H9 (cell line): Measurements from ENCODE around the gene NMS. TPM values are rescaled to one million over a fixed set of nuclear protein-coding genes. Genes with fewer than 3 reads are reported as not detected.

Source experiments
- DNase-seq: peaks from one replicate; pipeline ENCODE4 v3.0.0-alpha.2; 2017
- H2AFZ ChIP-seq: one replicate; pipeline ENCODE4 v1.6.1; 2013; ENCODE audit warnings: mild to moderate bottlenecking, low read length, control low read depth, moderate library complexity
- H2AK5ac ChIP-seq: 2 replicates; pipeline ENCODE4 v1.6.1; 2013; ENCODE audit warnings: low read length, control low read depth, mixed read lengths; ENCODE audit not compliant: insufficient read length
- H2BK120ac ChIP-seq: one replicate; pipeline ENCODE4 v1.6.1; 2013; ENCODE audit warnings: low read depth, mild to moderate bottlenecking, low read length, control low read depth, inconsistent platforms; ENCODE audit not compliant: poor library complexity, severe bottlenecking
- H2BK12ac ChIP-seq: 2 replicates; pipeline ENCODE4 v1.6.1; 2013; ENCODE audit warnings: low read length, control low read depth, mixed read lengths, low read depth; ENCODE audit not compliant: insufficient read length
- H2BK15ac ChIP-seq: 2 replicates; pipeline ENCODE4 v1.6.1; 2013; ENCODE audit warnings: low read depth, low read length, control low read depth
- H2BK20ac ChIP-seq: one replicate; pipeline ENCODE4 v1.6.1; 2013; ENCODE audit warnings: low read depth, mild to moderate bottlenecking, low read length, control low read depth, inconsistent platforms; ENCODE audit not compliant: poor library complexity, severe bottlenecking
- H2BK5ac ChIP-seq: 2 replicates; pipeline ENCODE4 v1.6.1; 2013; ENCODE audit warnings: low read length, control low read depth, mixed read lengths; ENCODE audit not compliant: insufficient read length
- H3K14ac ChIP-seq: 2 replicates; pipeline ENCODE4 v1.6.1; 2013; ENCODE audit warnings: low read length, control low read depth; ENCODE audit not compliant: insufficient read depth
- H3K18ac ChIP-seq: 2 replicates; pipeline ENCODE4 v1.6.1; 2013; ENCODE audit warnings: low read depth, mild to moderate bottlenecking, mixed read lengths, low read length, control low read depth; ENCODE audit not compliant: insufficient read length
- H3K23ac ChIP-seq: 2 replicates; pipeline ENCODE4 v1.6.1; 2013; ENCODE audit warnings: low read length, control low read depth, mixed read lengths, low read depth; ENCODE audit not compliant: insufficient read length
- H3K23me2 ChIP-seq: 2 replicates; pipeline ENCODE4 v1.6.1; 2013; ENCODE audit warnings: low read depth, mild to moderate bottlenecking, mixed read lengths, low read length, control low read depth; ENCODE audit not compliant: insufficient read length, poor library complexity, severe bottlenecking
- H3K27ac ChIP-seq: 2 replicates; pipeline ENCODE4 v1.5.1; 2013; ENCODE audit warnings: low read length, control low read depth, mixed read lengths, low read depth; ENCODE audit not compliant: insufficient read length
- H3K27me3 ChIP-seq: 2 replicates; pipeline ENCODE4 v1.6.1; 2013; ENCODE audit warnings: low read length, control low read depth, inconsistent platforms; ENCODE audit not compliant: insufficient read depth
- H3K4ac ChIP-seq: 2 replicates; pipeline ENCODE4 v1.6.1; 2013; ENCODE audit warnings: low read depth, mild to moderate bottlenecking, control low read depth, inconsistent platforms, low read length, moderate library complexity
- H3K4me1 ChIP-seq: 2 replicates; pipeline ENCODE4 v1.6.1; 2013; ENCODE audit warnings: low read length, control low read depth, inconsistent platforms; ENCODE audit not compliant: insufficient read depth
- H3K4me2 ChIP-seq: 2 replicates; pipeline ENCODE4 v1.6.1; 2013; ENCODE audit warnings: low read length, control low read depth, mixed read lengths; ENCODE audit not compliant: insufficient read length, insufficient read depth
- H3K56ac ChIP-seq: 2 replicates; pipeline ENCODE4 v1.6.1; 2013; ENCODE audit warnings: low read depth, mild to moderate bottlenecking, mixed read lengths, low read length, control low read depth; ENCODE audit not compliant: insufficient read length
- H3K79me1 ChIP-seq: 2 replicates; pipeline ENCODE4 v1.6.1; 2013; ENCODE audit warnings: low read depth, mild to moderate bottlenecking, moderate library complexity, low read length, control low read depth, inconsistent platforms; ENCODE audit not compliant: insufficient read depth, poor library complexity, severe bottlenecking
- H3K79me2 ChIP-seq: 2 replicates; pipeline ENCODE4 v1.6.1; 2013; ENCODE audit warnings: low read length, control low read depth, inconsistent platforms; ENCODE audit not compliant: insufficient read depth
- H3K9ac ChIP-seq: 2 replicates; pipeline ENCODE4 v1.6.1; 2013; ENCODE audit warnings: low read length, control low read depth, mixed read lengths; ENCODE audit not compliant: insufficient read length; ENCODE audit errors: extremely low read depth
- H3K9me3 ChIP-seq: one replicate; pipeline ENCODE4 v1.6.1; 2013; ENCODE audit warnings: low read depth, low read length, inconsistent platforms; ENCODE audit not compliant: control insufficient read depth
- H3T11ph ChIP-seq: one replicate; pipeline ENCODE4 v1.6.1; 2013; ENCODE audit warnings: mild to moderate bottlenecking, low read length, control low read depth, inconsistent platforms
- H4K20me1 ChIP-seq: one replicate; pipeline ENCODE4 v1.6.1; 2013; ENCODE audit not compliant: control insufficient read depth, insufficient read length, insufficient read depth
- H4K5ac ChIP-seq: 2 replicates; pipeline ENCODE4 v1.6.1; 2013; ENCODE audit warnings: low read depth, mild to moderate bottlenecking, mixed read lengths, low read length, control low read depth; ENCODE audit not compliant: insufficient read length
- H4K8ac ChIP-seq: replicated peaks from 2 replicates; pipeline ENCODE4 v1.6.1; 2013; ENCODE audit warnings: low read length, control low read depth, mixed read lengths, low read depth; ENCODE audit not compliant: insufficient read length
- H4K91ac ChIP-seq: 2 replicates; pipeline ENCODE4 v1.6.1; 2013; ENCODE audit warnings: low read depth, mild to moderate bottlenecking, moderate library complexity, mixed read lengths, low read length, control low read depth; ENCODE audit not compliant: insufficient read length
- H3K27ac Mint-ChIP-seq, 3 experiments: 2 replicates in 2 of 3; 3 replicates in 1 of 3; pipeline ENCODE4 v1.8.0; 2020 to 2021; ENCODE audit warnings: mixed read lengths in 3 of 3, mild to moderate bottlenecking in 1 of 3, moderate library complexity in 1 of 3
- H3K27me3 Mint-ChIP-seq: 2 replicates; pipeline ENCODE4 v1.8.0; 2021; ENCODE audit warnings: low read depth, mild to moderate bottlenecking, moderate library complexity, mixed read lengths
- H3K36me3 Mint-ChIP-seq, 3 experiments: 2 replicates in 2 of 3; 3 replicates in 1 of 3; pipeline ENCODE4 v1.8.0; 2020 to 2021; ENCODE audit warnings: low read depth in 3 of 3, mixed read lengths in 3 of 3; ENCODE audit not compliant: insufficient read depth in 1 of 3
- H3K4me1 Mint-ChIP-seq, 2 experiments: 2 replicates each; pipeline ENCODE4 v1.8.0; 2020; ENCODE audit warnings: mixed read lengths in 2 of 2
- H3K4me3 Mint-ChIP-seq, 2 experiments: 2 replicates in 1 of 2; 3 replicates in 1 of 2; pipeline ENCODE4 v1.8.0; 2020 to 2021; ENCODE audit warnings: mild to moderate bottlenecking in 2 of 2, mixed read lengths in 2 of 2, moderate library complexity in 1 of 2
- H3K9me3 Mint-ChIP-seq, 2 experiments: 2 replicates in 1 of 2; 3 replicates in 1 of 2; pipeline ENCODE4 v1.8.0; 2020; ENCODE audit warnings: mild to moderate bottlenecking in 2 of 2, mixed read lengths in 2 of 2, moderate library complexity in 1 of 2
- WGBS: extraction: QIAGEN DNeasy Blood & Tissue Kit; methylation state at CpG from one replicate; pipeline ENCODE4 v1.1.7; 2013; ENCODE audit warnings: missing lambda C conversion rate, low lambda C conversion rate, mixed read lengths; ENCODE audit not compliant: insufficient read length; ENCODE audit errors: extremely low coverage; 5-methylcytosine and 5-hydroxymethylcytosine counted together
- total RNA-seq: library from RNA; stranded (reverse); gene quantifications from 2 replicates; pipeline ENCODE4 v1.2.1, GENCODE V29; 2021
- TF ChIP-seq, protein P1 (sequence below): fragments of 200-600 bp; sonication (generic); conservative IDR thresholded peaks from 3 replicates; pipeline ENCODE4 v1.8.0; 2021; ENCODE audit warnings: antibody characterized with exemption, mild to moderate bottlenecking

NMS gene
- total RNA-seq, 1 experiment from 2014 or later, result not detected

- H3K9me3 ChIP-seq, result no peaks in the 10 kb centered on the region
- H3K27ac Mint-ChIP-seq, result no peak overlapping the region
- no peaks in the 10 kb centered on the region; the same call in 1 of the 2 replicates for H3K4me1 ChIP-seq
- H2AK5ac ChIP-seq, result no peak overlapping the region
- H3K9me3 Mint-ChIP-seq, result peaks cover 0 to 5% of the 10 kb centered on the region in 2 experiments; a peak in 2 of 5 replicates
- no peaks in the 10 kb centered on the region for H4K20me1 ChIP-seq
- no peak overlapping the region for H4K8ac ChIP-seq
- H2BK5ac ChIP-seq, result no peak overlapping the region
- no peak overlapping the region for H2BK15ac ChIP-seq
- no peaks in the 10 kb centered on the region for H3K79me2 ChIP-seq
- no CpG with 5 or more reads among the region's 4 CpGs for WGBS
- no peak overlapping the region for H4K5ac ChIP-seq
- DNase-seq, result no peak
- H3K4me2 ChIP-seq, result no peak overlapping the region
- no peak overlapping the region for H3T11ph ChIP-seq
- TF ChIP-seq, protein P1, sequence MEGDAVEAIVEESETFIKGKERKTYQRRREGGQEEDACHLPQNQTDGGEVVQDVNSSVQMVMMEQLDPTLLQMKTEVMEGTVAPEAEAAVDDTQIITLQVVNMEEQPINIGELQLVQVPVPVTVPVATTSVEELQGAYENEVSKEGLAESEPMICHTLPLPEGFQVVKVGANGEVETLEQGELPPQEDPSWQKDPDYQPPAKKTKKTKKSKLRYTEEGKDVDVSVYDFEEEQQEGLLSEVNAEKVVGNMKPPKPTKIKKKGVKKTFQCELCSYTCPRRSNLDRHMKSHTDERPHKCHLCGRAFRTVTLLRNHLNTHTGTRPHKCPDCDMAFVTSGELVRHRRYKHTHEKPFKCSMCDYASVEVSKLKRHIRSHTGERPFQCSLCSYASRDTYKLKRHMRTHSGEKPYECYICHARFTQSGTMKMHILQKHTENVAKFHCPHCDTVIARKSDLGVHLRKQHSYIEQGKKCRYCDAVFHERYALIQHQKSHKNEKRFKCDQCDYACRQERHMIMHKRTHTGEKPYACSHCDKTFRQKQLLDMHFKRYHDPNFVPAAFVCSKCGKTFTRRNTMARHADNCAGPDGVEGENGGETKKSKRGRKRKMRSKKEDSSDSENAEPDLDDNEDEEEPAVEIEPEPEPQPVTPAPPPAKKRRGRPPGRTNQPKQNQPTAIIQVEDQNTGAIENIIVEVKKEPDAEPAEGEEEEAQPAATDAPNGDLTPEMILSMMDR, result no peak
- no peak overlapping the region for H2BK20ac ChIP-seq
- peaks cover 2% of the 10 kb centered on the region; the same call in 1 of the 2 replicates for H3K27me3 Mint-ChIP-seq
- H2AFZ ChIP-seq, result no peak overlapping the region
- no peak overlapping the region for H2BK120ac ChIP-seq
- H3K4me3 Mint-ChIP-seq, result no peak overlapping the region
- H3K23ac ChIP-seq, result no peak overlapping the region
- no peak overlapping the region for H3K4ac ChIP-seq
- no peak overlapping the region for H3K14ac ChIP-seq
- no peak overlapping the region for H3K9ac ChIP-seq
- H4K91ac ChIP-seq, result no peak overlapping the region
- no peak overlapping the region for H3K56ac ChIP-seq
- H3K4me1 Mint-ChIP-seq, result peaks cover 8 to 14% of the 10 kb centered on the region in 2 experiments
- peaks cover 0 to 2% (median 0%) of the 10 kb centered on the region in 3 experiments; a peak in 2 of 7 replicates for H3K36me3 Mint-ChIP-seq
- no peak overlapping the region for H2BK12ac ChIP-seq
- no peaks in the 10 kb centered on the region for H3K79me1 ChIP-seq
- no peaks in the 10 kb centered on the region for H3K23me2 ChIP-seq
- H3K27me3 ChIP-seq, result no peaks in the 10 kb centered on the region
- H3K18ac ChIP-seq, result no peak overlapping the region
- no peak overlapping the region for H3K27ac ChIP-seq
These were observed 45.2 kb upstream of the NMS start for GRCh38 chr2:100425107-100425506.
